Choroid plexus epithelial cell (primary cell): ENCODE data around the gene JAG2.
A peak's percentile ranks its signal among the peaks of the same experiment; 100 is the strongest.

Experiments used
- DNase-seq: peaks from one replicate; pipeline ENCODE4 v3.0.0-alpha.2; 2010; ENCODE audit warnings: low read depth
- H3K4me3 ChIP-seq: 2 replicates; pipeline ENCODE4 v1.5.1; 2011; ENCODE audit warnings: low read depth, mild to moderate bottlenecking, control low read depth, low read length, moderate library complexity
- TF ChIP-seq, protein P1 (sequence below): conservative IDR thresholded peaks from 2 replicates; pipeline ENCODE4 v1.5.1; 2011; ENCODE audit warnings: low read depth, mild to moderate bottlenecking, control low read depth, inconsistent platforms, low read length, moderate library complexity

JAG2 gene

DNA sequence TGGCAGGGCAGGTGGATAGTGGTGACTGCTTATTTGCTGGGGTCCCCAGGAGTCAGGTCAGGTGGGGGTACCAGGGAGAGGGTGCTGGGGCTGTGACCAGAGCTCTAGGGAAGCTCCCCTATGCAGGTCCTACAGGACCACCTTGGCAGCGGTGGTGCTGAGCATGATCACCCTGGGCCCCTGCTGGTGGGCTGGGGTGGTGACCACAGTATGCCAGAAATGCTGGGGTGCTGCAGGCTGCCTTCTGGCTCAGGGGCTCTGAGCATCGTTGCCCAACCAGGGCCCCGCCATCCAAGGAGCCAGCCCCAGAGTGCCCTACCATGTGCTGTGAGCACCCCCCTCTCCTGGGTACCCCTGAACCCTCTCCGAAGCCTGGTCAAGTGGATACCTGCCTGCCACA lies 30.0 kb upstream of the JAG2 start:
- no peak overlapping the region for H3K4me3 ChIP-seq
- DNase-seq: no peak
- TF ChIP-seq, protein P1, sequence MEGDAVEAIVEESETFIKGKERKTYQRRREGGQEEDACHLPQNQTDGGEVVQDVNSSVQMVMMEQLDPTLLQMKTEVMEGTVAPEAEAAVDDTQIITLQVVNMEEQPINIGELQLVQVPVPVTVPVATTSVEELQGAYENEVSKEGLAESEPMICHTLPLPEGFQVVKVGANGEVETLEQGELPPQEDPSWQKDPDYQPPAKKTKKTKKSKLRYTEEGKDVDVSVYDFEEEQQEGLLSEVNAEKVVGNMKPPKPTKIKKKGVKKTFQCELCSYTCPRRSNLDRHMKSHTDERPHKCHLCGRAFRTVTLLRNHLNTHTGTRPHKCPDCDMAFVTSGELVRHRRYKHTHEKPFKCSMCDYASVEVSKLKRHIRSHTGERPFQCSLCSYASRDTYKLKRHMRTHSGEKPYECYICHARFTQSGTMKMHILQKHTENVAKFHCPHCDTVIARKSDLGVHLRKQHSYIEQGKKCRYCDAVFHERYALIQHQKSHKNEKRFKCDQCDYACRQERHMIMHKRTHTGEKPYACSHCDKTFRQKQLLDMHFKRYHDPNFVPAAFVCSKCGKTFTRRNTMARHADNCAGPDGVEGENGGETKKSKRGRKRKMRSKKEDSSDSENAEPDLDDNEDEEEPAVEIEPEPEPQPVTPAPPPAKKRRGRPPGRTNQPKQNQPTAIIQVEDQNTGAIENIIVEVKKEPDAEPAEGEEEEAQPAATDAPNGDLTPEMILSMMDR: no peak

- DNase-seq: peak; percentile 36
- H3K4me3 ChIP-seq: no peak overlapping the region
- TF ChIP-seq, protein P1: no peak
Observed at GRCh38 chr14:105197211-105197641, 28.6 kb upstream of the JAG2 start.

DNA sequence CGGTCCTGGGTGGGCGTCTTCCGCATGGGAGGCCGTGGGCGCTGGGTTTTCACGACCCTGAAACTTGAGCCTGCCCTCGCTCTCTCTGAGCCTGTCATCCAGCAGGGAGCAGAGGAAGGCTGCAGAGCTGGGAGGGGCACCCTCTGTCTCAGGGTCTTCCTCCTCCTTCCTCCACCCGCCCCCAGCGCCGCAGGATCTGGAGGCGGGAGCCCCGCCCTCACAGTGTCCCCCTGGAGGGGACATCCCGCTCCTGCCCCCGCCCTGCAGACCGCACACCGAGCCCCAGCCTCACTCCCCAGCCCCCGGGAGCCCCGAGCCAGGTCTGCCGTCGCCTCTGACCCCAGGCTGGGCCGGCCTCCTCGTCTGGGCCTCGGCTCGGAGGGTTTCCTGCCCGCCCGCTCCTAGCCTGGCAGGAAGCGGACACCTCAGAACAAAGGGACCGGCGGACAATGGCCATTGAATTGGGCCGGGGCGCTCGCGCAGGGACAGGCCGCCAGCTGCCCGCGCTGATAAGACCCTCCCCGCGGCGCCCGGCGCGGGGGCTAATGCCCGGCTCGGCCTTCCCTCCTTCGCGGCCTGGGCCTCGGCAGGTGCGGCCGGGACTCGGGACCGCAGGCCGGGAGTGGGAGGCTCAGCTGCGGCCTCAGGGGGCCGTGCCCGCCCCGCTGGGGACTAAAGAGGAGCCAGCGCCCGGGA lies 27.8 kb upstream of the JAG2 start:
- no peak overlapping the region for H3K4me3 ChIP-seq
- TF ChIP-seq, protein P1: no peak
- no peak for DNase-seq

- DNase-seq: peak; percentile 47
- TF ChIP-seq, protein P1: peak; percentile 24
- H3K4me3 ChIP-seq: no peak overlapping the region
Observed at GRCh38 chr14:105195522-105196264, 27.1 kb upstream of the JAG2 start.

- TF ChIP-seq, protein P1: no peak
- no peak overlapping the region for H3K4me3 ChIP-seq
- no peak for DNase-seq
Observed at GRCh38 chr14:105195051-105195450, 26.5 kb upstream of the JAG2 start.

GRCh38 chr14:105193916-105194782 lies 25.6 kb upstream of the JAG2 start:
- no peak for DNase-seq
- TF ChIP-seq, protein P1: no peak
- H3K4me3 ChIP-seq: no peak overlapping the region
